Nephron (organoid): Measurements from ENCODE around the gene SDR42E1.

Experiments used
- H3K27ac Mint-ChIP-seq, 3 experiments: 2 replicates each; pipeline ENCODE4 v1.8.0; 2020; ENCODE audit warnings: mixed read lengths in 3 of 3, mild to moderate bottlenecking in 2 of 3, moderate library complexity in 1 of 3
- H3K27me3 Mint-ChIP-seq: 2 replicates; pipeline ENCODE4 v1.8.0; 2021; ENCODE audit warnings: low read depth, mild to moderate bottlenecking, moderate library complexity, mixed read lengths
- H3K36me3 Mint-ChIP-seq: 2 replicates; pipeline ENCODE4 v1.8.0; 2020; ENCODE audit warnings: low read depth, mixed read lengths
- H3K4me1 Mint-ChIP-seq: 2 replicates; pipeline ENCODE4 v1.8.0; 2020; ENCODE audit warnings: mixed read lengths
- H3K4me3 Mint-ChIP-seq, 3 experiments: 2 replicates each; pipeline ENCODE4 v1.8.0; 2020; ENCODE audit warnings: mild to moderate bottlenecking in 3 of 3, mixed read lengths in 3 of 3, moderate library complexity in 2 of 3
- H3K9me3 Mint-ChIP-seq: 2 replicates; pipeline ENCODE4 v1.8.0; 2020; ENCODE audit warnings: mixed read lengths
- CTCF ChIP-seq, 3 experiments: fragments of 200-600 bp; sonication (generic); IDR thresholded peaks; one replicate each; pipeline ENCODE4 v1.5.0; 2021; ENCODE audit warnings: antibody characterized with exemption in 3 of 3; ENCODE audit not compliant: unreplicated experiment in 3 of 3

Gene SDR42E1

GRCh38 chr16:81975637-81976036 is 35.6 kb downstream of the SDR42E1 start:
- Mint-ChIP-seq H3K27ac (no peak overlapping the region), H3K4me3 (no peak overlapping the region), H3K4me1 (no peaks in the 10 kb centered on the region), H3K9me3 (peaks cover 44% of the 10 kb centered on the region), H3K36me3 (peaks cover 14% of the 10 kb centered on the region), H3K27me3 (no peaks in the 10 kb centered on the region)
- TF ChIP-seq CTCF (IDR thresholded peaks at IDR 0.05; ENCODE audit: unreplicated experiment in 3 of 3) = no peak

GRCh38 chr16:81973737-81974136 is 37.5 kb downstream of the SDR42E1 start:
- H3K27ac Mint-ChIP-seq = no peak overlapping the region
- no peak for TF ChIP-seq CTCF (IDR thresholded peaks at IDR 0.05; ENCODE audit: unreplicated experiment in 3 of 3)
- H3K4me1 Mint-ChIP-seq = no peaks in the 10 kb centered on the region
- peaks cover 53% of the 10 kb centered on the region for H3K9me3 Mint-ChIP-seq
- H3K36me3 Mint-ChIP-seq = peaks cover 14% of the 10 kb centered on the region
- H3K27me3 Mint-ChIP-seq = no peaks in the 10 kb centered on the region
- H3K4me3 Mint-ChIP-seq = no peak overlapping the region

GRCh38 chr16:81971853-81972252 is 39.4 kb downstream of the SDR42E1 start:
- Mint-ChIP-seq H3K27me3 (no peaks in the 10 kb centered on the region), H3K36me3 (peaks cover 11% of the 10 kb centered on the region), H3K27ac (no peak overlapping the region), H3K4me1 (no peaks in the 10 kb centered on the region), H3K9me3 (peaks cover 57% of the 10 kb centered on the region), H3K4me3 (no peak overlapping the region)
- TF ChIP-seq CTCF (IDR thresholded peaks at IDR 0.05; ENCODE audit: unreplicated experiment in 3 of 3) = no peak

GRCh38 chr16:81967358-81967757 is 43.9 kb downstream of the SDR42E1 start:
- peaks cover 32% of the 10 kb centered on the region for H3K9me3 Mint-ChIP-seq
- no peak overlapping the region for H3K4me3 Mint-ChIP-seq
- no peaks in the 10 kb centered on the region for H3K4me1 Mint-ChIP-seq
- H3K36me3 Mint-ChIP-seq = no peaks in the 10 kb centered on the region
- no peak overlapping the region for H3K27ac Mint-ChIP-seq
- no peak for TF ChIP-seq CTCF (IDR thresholded peaks at IDR 0.05; ENCODE audit: unreplicated experiment in 3 of 3)
- no peaks in the 10 kb centered on the region for H3K27me3 Mint-ChIP-seq

- no peaks in the 10 kb centered on the region for H3K27me3 Mint-ChIP-seq
These were observed 46.5 kb downstream of the SDR42E1 start for GRCh38 chr16:81964808-81965207.

More at GRCh38 chr16:81964808-81965207, 46.5 kb downstream of the SDR42E1 start:
- no peaks in the 10 kb centered on the region for H3K36me3 Mint-ChIP-seq
- no peak overlapping the region for H3K27ac Mint-ChIP-seq
- H3K4me1 Mint-ChIP-seq = no peaks in the 10 kb centered on the region
- peaks cover 15% of the 10 kb centered on the region for H3K9me3 Mint-ChIP-seq
- no peak overlapping the region for H3K4me3 Mint-ChIP-seq
- TF ChIP-seq CTCF (IDR thresholded peaks at IDR 0.05; ENCODE audit: unreplicated experiment in 3 of 3) = no peak
